ENCODE results near the gene TMEM225B.
"Not testable (repeated sequence)": the region's sequence is repeated elsewhere in the genome, so short reads cannot be mapped to it uniquely, and the experiment has no call there.

Gene TMEM225B

DNA sequence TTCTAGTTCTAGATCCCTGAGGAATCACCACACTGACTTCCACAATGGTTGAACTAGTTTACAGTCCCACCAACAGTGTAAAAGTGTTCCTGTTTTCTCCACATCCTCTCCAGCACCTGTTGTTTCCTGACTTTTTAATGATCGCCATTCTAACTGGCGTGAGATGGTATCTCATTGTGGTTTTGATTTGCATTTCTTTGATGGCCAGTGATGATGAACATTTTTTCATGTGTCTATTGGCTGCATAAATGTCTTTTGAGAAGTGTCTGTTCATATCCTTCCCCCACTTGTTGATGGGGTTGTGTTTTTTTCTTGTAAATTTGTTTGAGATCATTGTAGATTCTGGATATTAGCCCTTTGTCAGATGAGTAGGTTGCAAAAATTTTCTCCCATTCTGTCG, 56.6 kb downstream of the TMEM225B start:
- not testable (repeated sequence) for DNase-seq (ENCODE audit: low spot score)

DNA sequence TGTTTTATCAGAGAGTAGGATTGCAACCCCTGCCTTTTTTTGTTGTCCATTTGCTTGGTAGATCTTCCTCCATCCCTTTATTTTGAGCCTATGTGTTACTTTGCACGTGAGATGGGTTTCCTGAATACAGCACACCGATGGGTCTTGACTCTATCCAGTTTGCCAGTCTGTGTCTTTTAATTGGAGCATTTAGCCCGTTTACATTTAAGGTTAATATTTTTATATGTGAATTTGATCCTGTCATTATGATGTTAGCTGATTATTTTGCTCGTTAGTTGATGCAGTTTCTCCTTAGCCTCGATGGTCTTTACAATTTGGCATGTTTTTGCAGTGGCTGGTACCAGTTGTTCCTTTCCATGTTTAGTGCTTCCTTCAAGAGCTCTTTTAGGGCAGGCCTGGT, 59.8 kb downstream of the TMEM225B start:
- not testable (repeated sequence) for DNase-seq (ENCODE audit: low spot score)

Measured in CD4-positive, alpha-beta T cell treated with Interleukin-15 for 4 hours (primary cell).